ENCODE measurements around the gene ACTN1.

ACTN1 gene

GRCh38 chr14:68878908-68879307, 100.2 kb downstream of the ACTN1 start:
- Histone ChIP-seq H3K4me2 (no peak overlapping the region), H3K4me1 (ENCODE audit: low read depth, poor library complexity, severe bottlenecking) (no peaks in the 10 kb centered on the region), H2AFZ (ENCODE audit: low read depth) (no peak overlapping the region), H3K27ac (no peak overlapping the region), H3K79me2 (ENCODE audit: insufficient read depth, low read depth) (no peaks in the 10 kb centered on the region), H3K36me3 (ENCODE audit: insufficient read depth) (no peaks in the 10 kb centered on the region), H3K9ac (no peak overlapping the region), H3K27me3 (ENCODE audit: insufficient read depth, low read depth) (no peaks in the 10 kb centered on the region), H4K20me1 (ENCODE audit: insufficient read depth) (no peaks in the 10 kb centered on the region), H3K4me3 (IDR thresholded peaks at IDR 0.05; ENCODE audit: insufficient read depth, low read depth, low read length) (no peak overlapping the region)
- TF ChIP-seq CTCF (conservative IDR thresholded peaks at IDR 0.05; ENCODE audit: low read depth, low read length), result no peak

GRCh38 chr14:68877993-68878575, 101.0 kb downstream of the ACTN1 start:
- Histone ChIP-seq H3K4me3 (IDR thresholded peaks at IDR 0.05; ENCODE audit: insufficient read depth, low read depth, low read length) (no peak overlapping the region), H3K79me2 (ENCODE audit: insufficient read depth, low read depth) (no peaks in the 10 kb centered on the region), H3K4me2 (no peak overlapping the region), H3K36me3 (ENCODE audit: insufficient read depth) (no peaks in the 10 kb centered on the region), H3K27ac (no peak overlapping the region), H4K20me1 (ENCODE audit: insufficient read depth) (no peaks in the 10 kb centered on the region), H2AFZ (ENCODE audit: low read depth) (no peak overlapping the region), H3K4me1 (ENCODE audit: low read depth, poor library complexity, severe bottlenecking) (no peaks in the 10 kb centered on the region), H3K9ac (no peak overlapping the region), H3K27me3 (ENCODE audit: insufficient read depth, low read depth) (no peaks in the 10 kb centered on the region)
- no peak for TF ChIP-seq CTCF (conservative IDR thresholded peaks at IDR 0.05; ENCODE audit: low read depth, low read length)

GRCh38 chr14:68876976-68877375, 102.1 kb downstream of the ACTN1 start:
- Histone ChIP-seq H4K20me1 (ENCODE audit: insufficient read depth) (no peaks in the 10 kb centered on the region), H3K4me3 (IDR thresholded peaks at IDR 0.05; ENCODE audit: insufficient read depth, low read depth, low read length) (no peak overlapping the region), H3K36me3 (ENCODE audit: insufficient read depth) (no peaks in the 10 kb centered on the region), H3K27me3 (ENCODE audit: insufficient read depth, low read depth) (no peaks in the 10 kb centered on the region), H3K4me2 (no peak overlapping the region), H3K9ac (no peak overlapping the region), H3K79me2 (ENCODE audit: insufficient read depth, low read depth) (no peaks in the 10 kb centered on the region), H2AFZ (ENCODE audit: low read depth) (no peak overlapping the region), H3K4me1 (ENCODE audit: low read depth, poor library complexity, severe bottlenecking) (no peaks in the 10 kb centered on the region), H3K27ac (no peak overlapping the region)
- TF ChIP-seq CTCF (conservative IDR thresholded peaks at IDR 0.05; ENCODE audit: low read depth, low read length), result no peak

GRCh38 chr14:68874746-68875155, 104.4 kb downstream of the ACTN1 start:
- H3K27ac ChIP-seq, result no peak overlapping the region
- no peaks in the 10 kb centered on the region for H3K4me1 ChIP-seq (ENCODE audit: low read depth, poor library complexity, severe bottlenecking)
- H3K79me2 ChIP-seq (ENCODE audit: insufficient read depth, low read depth), result no peaks in the 10 kb centered on the region
- no peaks in the 10 kb centered on the region for H3K27me3 ChIP-seq (ENCODE audit: insufficient read depth, low read depth)
- H3K4me2 ChIP-seq, result no peak overlapping the region
- H3K36me3 ChIP-seq (ENCODE audit: insufficient read depth), result no peaks in the 10 kb centered on the region
- no peak overlapping the region for H2AFZ ChIP-seq (ENCODE audit: low read depth)
- H3K4me3 ChIP-seq (IDR thresholded peaks at IDR 0.05; ENCODE audit: insufficient read depth, low read depth, low read length), result no peak overlapping the region
- H3K9ac ChIP-seq, result no peak overlapping the region
- H4K20me1 ChIP-seq (ENCODE audit: insufficient read depth), result no peaks in the 10 kb centered on the region
- no peak for TF ChIP-seq CTCF (conservative IDR thresholded peaks at IDR 0.05; ENCODE audit: low read depth, low read length)

Data from KMS-11 (cell line).